Bronchial epithelial cell (primary cell): ENCODE results near the gene HDX. TPM values are rescaled to one million over a fixed set of nuclear protein-coding genes. Genes with fewer than 3 reads are reported as not detected.

ENCODE experiments used
- DNase-seq: peaks from one replicate; pipeline ENCODE4 v3.0.0-alpha.2; 2010; ENCODE audit warnings: low read depth
- FAIRE-seq: peaks from 2 replicates; lab custom pipeline; 2011; peaks lifted over from hg19 to GRCh38; lab: Jason Lieb, UNC
- H3K27me3 ChIP-seq: 2 replicates; pipeline ENCODE4 v1.5.1; 2011; ENCODE audit warnings: low read length; ENCODE audit not compliant: control insufficient read depth, insufficient read depth
- H3K36me3 ChIP-seq: 2 replicates; pipeline ENCODE4 v1.5.1; 2011; ENCODE audit warnings: low read length; ENCODE audit not compliant: control insufficient read depth, insufficient read depth
- H3K4me3 ChIP-seq: 2 replicates; pipeline ENCODE4 v1.5.1; 2011; ENCODE audit warnings: mild to moderate bottlenecking, low read depth, low read length, control low read depth
- total RNA-seq: library from RNA; depleted of rRNA; stranded (reverse); fragments of >200 nt; gene quantifications from 2 replicates; pipeline ENCODE4 v1.2.1, GENCODE V29; 2014
- TF ChIP-seq, protein P1 (sequence below): IDR thresholded peaks from 2 replicates; pipeline ENCODE4 v1.5.1; 2011; ENCODE audit warnings: mild to moderate bottlenecking, moderate library complexity, low read length, control low read depth, inconsistent platforms; ENCODE audit not compliant: insufficient read depth, severe bottlenecking

Gene HDX
- total RNA-seq, 1 donor from 2014 or later = 1.6 TPM

DNA sequence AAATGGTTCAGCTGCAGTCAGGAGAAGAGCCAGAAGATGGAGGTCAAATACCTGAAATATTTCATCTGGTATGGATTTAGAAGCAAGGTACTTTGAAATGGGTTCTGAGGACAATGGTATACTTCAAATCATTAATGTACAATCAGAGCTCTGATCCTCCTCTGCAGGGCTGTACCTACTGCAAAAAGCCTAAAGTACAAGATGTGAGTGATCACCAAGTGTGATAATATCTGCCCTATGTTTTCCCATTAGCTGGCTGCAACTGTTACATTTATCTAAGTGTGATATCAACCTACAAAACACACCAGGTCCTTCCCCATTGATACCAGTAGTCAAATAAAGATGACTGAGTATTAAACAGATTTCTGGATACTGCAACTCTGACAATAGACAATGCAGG is 25.1 kb downstream of the HDX start:
- no peaks in the 10 kb centered on the region for H3K27me3 ChIP-seq
- TF ChIP-seq, protein P1, sequence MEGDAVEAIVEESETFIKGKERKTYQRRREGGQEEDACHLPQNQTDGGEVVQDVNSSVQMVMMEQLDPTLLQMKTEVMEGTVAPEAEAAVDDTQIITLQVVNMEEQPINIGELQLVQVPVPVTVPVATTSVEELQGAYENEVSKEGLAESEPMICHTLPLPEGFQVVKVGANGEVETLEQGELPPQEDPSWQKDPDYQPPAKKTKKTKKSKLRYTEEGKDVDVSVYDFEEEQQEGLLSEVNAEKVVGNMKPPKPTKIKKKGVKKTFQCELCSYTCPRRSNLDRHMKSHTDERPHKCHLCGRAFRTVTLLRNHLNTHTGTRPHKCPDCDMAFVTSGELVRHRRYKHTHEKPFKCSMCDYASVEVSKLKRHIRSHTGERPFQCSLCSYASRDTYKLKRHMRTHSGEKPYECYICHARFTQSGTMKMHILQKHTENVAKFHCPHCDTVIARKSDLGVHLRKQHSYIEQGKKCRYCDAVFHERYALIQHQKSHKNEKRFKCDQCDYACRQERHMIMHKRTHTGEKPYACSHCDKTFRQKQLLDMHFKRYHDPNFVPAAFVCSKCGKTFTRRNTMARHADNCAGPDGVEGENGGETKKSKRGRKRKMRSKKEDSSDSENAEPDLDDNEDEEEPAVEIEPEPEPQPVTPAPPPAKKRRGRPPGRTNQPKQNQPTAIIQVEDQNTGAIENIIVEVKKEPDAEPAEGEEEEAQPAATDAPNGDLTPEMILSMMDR = no peak
- DNase-seq = no peak
- H3K4me3 ChIP-seq = no peak overlapping the region
- no peak for FAIRE-seq
- no peaks in the 10 kb centered on the region for H3K36me3 ChIP-seq

DNA sequence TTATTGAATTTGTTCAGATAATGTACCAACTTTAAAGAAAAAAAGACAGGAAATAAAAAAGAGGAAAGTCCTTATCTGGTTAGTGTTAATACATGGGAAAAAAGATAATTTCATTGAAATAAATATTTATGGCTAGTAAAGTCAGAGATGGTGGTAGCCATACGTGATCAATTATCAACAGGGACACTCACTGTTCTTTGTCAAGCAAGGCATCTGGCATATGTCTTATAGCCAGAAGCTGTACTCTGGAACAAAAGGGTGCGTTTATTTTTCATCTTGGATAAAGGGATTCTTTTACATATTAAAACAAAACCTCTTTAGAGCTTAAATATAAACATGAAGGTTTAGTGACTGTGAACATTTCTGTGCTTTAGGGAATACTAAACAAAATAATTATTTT is 26.7 kb downstream of the HDX start:
- no peak for FAIRE-seq
- DNase-seq = no peak
- TF ChIP-seq, protein P1 = no peak

GRCh38 chrX:84475101-84475500 is 27.2 kb downstream of the HDX start:
- H3K36me3 ChIP-seq = no peaks in the 10 kb centered on the region
- FAIRE-seq (no peak), DNase-seq (no peak)
- no peaks in the 10 kb centered on the region for H3K27me3 ChIP-seq
- TF ChIP-seq, protein P1 = no peak
- no peak overlapping the region for H3K4me3 ChIP-seq

More for the DNA sequence above, 26.7 kb downstream of the HDX start:
- Histone ChIP-seq H3K36me3 (no peaks in the 10 kb centered on the region), H3K4me3 (no peak overlapping the region), H3K27me3 (no peaks in the 10 kb centered on the region)

DNA sequence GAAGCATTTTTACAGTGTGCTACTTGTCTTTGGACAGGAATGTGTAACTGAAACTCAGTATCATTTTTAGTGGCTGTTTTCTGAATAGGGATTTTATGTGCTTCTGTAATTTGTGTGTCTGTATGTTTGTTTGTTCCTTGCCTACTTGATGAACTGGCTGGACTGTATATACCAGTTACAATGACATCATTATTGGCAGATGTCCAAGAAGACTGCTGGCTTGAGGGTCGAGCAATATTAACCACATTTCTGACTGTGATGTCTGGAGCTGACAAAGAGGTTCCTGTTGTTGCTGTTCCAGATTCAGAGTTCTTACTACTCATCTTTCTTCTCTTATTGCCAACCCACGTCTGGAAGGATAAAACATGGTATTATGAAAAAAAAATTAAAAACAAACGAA is 33.0 kb downstream of the HDX start:
- Histone ChIP-seq H3K27me3 (no peaks in the 10 kb centered on the region), H3K4me3 (no peak overlapping the region), H3K36me3 (no peaks in the 10 kb centered on the region)
- DNase-seq (peak; percentile 35), FAIRE-seq (no peak)
- TF ChIP-seq, protein P1 = no peak

GRCh38 chrX:84467898-84468297 is 34.4 kb downstream of the HDX start:
- no peak for DNase-seq
- TF ChIP-seq, protein P1 = no peak
- Histone ChIP-seq H3K4me3 (no peak overlapping the region), H3K36me3 (no peaks in the 10 kb centered on the region), H3K27me3 (no peaks in the 10 kb centered on the region)
- FAIRE-seq = no peak
